NCI-H524 treated with DMSO at 0.1 percent for 48 hours (cell line): ENCODE results near the gene FAM171A1.
"Not testable (repeated sequence)": the region's sequence is repeated elsewhere in the genome, so short reads cannot be mapped to it uniquely, and the experiment has no call there.

Experiments used
- DNase-seq: peaks from one replicate; lab custom pipeline; 2025; lab: John Stamatoyannopoulos, UW

FAM171A1 gene

DNA sequence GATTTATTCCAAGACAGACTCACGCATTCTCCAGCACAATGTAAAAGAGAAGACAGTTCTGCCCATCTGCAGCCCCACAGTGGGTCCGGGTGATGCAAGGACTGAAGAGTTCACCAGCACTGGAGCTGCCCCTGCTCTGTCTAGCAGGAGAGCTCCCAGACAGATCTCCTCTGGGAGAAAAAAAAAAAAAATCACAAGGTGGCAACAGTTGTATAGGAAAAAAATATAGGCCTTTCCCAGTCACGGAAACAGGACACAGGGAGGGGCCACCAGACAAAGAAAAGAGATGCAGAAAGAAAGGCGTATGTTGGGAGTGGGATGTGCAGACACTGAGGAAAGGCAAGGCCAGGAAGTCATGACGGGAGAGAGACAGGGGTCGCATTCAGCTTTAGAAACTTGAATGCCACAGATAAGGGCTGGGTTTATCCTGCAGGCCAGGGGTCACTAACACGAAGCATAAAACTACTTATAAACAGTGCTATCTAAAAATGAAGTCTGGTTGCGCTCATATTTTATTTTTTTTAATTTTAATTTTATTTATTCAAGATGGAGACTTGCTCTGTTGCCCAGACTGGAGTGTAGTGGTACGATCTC, 54.1 kb downstream of the FAM171A1 start:
- DNase-seq: no peak

DNA sequence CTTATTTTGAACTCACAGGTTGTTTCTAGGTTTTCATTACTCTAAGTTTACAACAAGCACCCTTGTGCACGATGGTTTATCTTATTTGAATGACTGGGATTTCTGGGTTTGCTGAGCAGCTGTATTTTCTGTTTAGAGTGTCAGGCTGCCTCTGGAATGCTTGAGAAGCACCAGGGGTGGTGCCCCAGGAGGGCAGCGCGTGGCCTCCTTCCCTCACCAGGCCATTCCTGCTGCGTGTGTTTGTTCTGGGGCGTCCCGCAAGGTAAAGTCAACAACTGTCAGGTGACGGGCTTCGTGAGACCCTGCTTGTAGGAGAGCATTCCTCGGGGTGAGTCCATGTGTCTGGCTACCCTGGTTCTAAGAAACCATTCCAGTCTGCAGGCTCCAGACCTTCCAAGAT, 54.9 kb downstream of the FAM171A1 start:
- no peak for DNase-seq

- DNase-seq: no peak
Measured at GRCh38 chr10:15315286-15315685, 55.8 kb downstream of the FAM171A1 start.

- no peak for DNase-seq
Measured at GRCh38 chr10:15314482-15315045, 56.5 kb downstream of the FAM171A1 start.

DNA sequence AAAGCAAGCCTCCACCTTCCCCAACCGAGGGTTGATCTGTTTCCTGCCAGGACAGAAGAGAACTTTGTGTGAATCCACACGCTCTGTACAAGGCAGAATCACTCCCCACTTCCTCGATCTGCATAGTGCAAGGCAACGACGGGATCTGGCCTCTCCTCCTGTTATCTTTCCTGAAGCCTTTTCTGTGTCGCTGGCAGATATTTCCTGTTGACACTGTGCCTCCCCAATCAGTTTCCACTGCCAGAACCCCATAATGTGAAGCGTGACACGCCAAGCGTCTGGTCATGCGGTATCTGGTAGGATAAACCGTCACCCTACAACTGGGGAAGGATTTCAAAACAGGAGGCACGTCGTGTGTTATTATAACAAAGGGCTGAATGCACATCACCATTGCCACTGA, 57.2 kb downstream of the FAM171A1 start:
- DNase-seq: no peak

- no peak for DNase-seq
Measured at GRCh38 chr10:15313047-15313446, 58.0 kb downstream of the FAM171A1 start.

DNA sequence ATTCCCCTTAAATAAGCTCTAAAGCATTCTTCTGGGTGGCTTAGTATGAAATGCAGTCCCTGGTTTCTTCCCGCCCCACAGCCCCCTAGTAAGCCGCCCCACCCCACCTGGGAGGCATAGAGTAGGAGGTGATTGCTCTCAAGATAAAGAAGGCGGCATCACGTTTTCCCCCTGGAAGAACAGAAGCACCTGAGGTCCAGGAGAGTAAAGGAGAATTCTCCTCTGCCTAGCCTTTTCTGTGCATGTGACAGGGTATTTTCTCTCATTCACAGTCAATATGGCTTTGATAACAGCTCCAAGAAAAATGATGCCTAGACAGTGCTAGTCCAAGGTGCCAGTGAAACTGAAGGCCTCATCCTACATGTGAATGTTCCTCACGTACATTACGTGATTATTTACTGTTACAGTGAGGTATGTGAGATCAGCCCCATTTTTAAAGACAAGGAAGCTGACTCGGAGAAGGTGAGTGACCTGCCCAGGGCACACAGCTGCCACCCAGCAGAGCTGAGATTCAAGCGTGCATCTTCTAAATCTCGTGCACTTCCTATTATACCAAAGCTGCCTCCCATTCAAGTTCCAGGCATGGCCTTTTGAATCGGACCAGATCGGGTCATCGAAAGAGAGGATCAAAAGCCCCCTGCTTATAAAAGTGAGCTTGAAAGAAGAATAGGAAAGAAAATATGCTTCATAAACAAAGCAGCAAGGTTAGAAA, 59.4 kb downstream of the FAM171A1 start:
- DNase-seq: no peak

DNA sequence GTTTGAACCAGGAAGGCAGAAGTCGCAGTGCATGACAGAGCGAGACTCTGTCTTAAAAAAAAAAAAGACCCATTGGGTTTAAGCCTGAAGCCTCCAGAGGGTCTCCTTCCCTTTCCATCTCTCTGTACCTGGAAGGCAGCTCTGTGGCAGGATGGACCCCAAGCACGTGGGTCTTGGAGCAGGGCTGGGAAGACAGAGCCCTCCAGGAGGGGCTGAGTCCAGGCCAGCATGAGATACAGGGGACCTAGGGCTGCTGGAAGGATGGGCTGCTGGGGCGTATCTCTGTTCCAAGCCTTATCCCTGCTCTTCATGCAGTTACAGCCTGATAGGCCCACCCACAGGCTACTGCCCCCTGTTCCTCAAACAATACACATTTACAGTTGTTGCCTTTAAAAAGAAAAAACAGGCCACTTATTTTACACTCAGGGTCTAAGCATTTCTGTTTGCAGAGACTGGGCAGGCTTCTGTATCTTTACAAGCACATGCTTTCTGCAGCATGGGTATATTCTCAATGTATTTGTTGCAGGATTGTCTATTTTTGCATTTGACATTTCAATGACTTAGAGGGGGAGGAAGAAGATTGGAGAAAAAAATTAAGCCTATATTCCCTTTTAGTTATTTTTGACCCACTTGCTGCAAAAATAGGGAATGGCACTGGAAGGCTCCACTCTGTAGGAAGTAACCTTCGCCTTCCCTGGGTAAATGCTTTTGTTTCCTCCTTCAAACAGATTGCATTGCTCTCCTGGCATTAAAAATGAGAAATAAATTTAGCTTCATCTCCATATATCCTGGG, 60.1 kb downstream of the FAM171A1 start:
- DNase-seq: no peak

- DNase-seq: no peak
Measured at GRCh38 chr10:15309221-15309620, 61.9 kb downstream of the FAM171A1 start.

- DNase-seq: no peak
Measured at GRCh38 chr10:15306735-15307280, 64.3 kb downstream of the FAM171A1 start.

GRCh38 chr10:15305634-15306033, 65.5 kb downstream of the FAM171A1 start:
- DNase-seq: no peak

DNA sequence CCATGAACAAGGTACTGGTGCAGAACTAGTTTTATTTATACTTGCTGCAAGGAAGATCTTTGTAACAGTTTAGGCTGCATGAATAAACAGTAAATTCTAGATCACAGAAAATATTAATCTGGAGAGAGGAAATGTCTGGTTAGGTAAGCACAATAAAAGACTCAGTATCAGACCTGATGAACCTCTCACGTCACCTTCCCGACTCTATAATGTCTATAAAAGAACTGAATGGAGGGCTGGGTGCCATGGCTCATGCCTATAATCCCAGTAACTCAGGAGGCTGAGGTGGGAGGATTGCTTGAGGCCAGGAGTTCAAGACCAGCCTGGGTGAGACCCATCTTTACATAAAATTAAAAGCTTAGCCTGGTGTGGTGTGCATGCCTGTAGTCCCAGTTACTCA, 65.9 kb downstream of the FAM171A1 start:
- no peak for DNase-seq

DNA sequence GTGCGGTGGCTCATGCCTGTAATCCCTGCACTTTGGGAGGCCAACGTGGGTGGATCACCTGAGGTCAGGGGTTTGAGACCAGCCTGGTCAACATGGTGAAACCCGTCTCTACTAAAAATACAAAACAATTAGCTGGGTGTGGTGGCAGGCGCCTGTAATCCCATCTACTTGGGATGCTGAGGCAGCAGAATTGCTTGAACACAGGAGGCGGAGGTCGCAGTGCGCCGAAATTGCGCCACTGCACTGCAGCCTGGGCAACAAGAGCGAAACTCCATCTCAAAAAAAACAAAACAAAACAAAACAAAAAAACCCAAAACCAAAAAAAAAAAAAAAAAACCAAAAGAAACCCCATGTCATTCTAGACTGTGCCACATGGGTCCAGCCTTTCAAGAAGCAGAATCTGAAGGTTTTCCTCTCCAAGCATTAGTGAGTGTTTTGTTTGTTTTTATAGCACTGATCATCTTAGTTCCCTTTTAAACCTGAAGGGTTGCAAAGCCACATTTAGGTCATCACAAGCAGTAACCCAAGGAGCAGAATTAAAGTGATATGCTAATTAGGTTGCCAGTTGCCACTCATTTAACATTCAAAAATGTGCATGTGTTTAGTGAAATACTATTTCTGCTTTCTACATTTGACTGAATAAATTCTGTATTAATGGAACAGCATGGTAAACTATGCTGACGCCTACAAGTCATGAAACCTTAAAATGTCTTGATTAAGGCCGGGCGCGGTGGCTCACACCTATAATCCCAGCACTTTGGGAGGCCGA, 68.7 kb downstream of the FAM171A1 start:
- DNase-seq: not testable (repeated sequence)

DNA sequence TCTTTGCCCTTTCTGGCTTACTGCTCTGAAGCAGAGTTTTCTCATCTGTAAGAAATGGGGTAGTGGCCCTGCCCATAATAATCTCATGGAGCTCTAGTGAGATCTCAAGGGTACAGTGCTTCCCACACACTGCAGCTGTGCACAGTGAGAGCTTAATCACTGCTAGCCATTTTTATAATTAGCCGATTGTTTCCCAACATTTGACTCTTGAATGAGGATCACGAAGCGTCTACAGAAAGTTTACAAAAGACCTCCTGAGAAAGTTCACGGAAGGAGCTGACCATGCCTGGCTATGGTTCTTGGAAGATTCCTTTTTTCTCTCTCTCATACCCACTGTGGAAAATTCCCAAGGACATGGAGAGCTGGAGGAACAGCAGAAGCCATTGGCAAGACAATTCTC, 70.4 kb downstream of the FAM171A1 start:
- no peak for DNase-seq

- DNase-seq: no peak
Measured at GRCh38 chr10:15300145-15300544, 70.9 kb downstream of the FAM171A1 start.

DNA sequence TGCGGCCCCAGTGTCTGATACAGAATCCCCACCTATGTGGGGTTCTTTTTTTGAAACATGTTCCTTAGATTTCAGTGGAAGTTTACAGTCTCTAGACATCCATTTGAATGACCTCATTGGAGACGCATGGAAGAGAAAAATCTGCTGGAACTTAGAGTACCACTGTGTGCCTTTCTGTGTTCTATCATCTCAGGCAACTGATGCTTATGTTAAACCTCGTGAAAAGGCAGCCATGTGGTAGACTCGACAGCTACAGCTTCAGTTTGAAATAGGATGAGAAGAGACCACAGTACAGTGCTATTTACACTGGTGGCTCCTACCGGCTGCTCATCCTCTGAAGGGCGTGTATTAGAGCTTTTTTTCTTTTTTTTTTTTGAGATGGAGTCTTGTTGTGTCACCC, 74.4 kb downstream of the FAM171A1 start:
- no peak for DNase-seq

- DNase-seq: no peak
Measured at GRCh38 chr10:15295537-15296325, 75.4 kb downstream of the FAM171A1 start.

GRCh38 chr10:15293862-15294842, 76.9 kb downstream of the FAM171A1 start:
- no peak for DNase-seq

DNA sequence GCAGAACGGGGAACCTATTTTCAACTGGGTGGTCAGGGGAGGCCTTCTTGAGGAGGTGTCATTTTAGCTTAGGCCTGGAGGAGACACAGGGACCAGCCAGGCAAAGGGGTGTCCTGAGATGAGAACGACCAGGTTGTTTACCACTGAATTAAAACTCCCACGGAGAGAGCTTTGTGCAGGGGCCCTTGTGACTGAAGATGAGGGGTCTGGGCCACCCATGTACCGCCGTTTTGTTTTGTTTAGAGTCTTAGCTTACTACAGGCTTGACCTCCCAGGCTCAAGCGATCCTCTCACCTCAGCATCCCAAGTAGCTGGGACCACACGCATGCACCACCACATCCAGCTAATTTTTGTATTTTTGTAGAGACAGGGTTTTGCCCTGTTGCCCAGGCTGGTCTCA, 80.4 kb downstream of the FAM171A1 start:
- DNase-seq: no peak

DNA sequence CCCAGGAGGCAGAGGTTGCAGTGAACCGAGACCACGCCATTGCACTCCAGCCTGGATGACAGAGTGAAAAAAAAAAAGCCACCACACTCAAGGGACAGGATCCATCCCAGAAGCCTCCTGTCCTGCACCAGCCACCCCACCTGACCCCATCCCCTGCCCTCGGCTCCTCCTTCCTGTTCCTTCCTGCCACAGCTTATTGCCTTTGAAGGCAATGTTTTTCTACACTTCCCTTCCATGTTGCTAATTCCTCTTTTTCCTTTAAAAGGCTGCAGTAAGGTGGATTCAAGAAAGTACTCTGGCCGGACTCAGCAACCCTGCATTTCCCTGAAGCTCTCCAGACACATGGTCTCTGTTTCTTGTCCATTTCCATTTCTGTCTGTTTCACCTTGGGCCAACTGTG, 80.9 kb downstream of the FAM171A1 start:
- no peak for DNase-seq
